ENCODE data around the gene CLEC16A.

The CLEC16A gene

DNA sequence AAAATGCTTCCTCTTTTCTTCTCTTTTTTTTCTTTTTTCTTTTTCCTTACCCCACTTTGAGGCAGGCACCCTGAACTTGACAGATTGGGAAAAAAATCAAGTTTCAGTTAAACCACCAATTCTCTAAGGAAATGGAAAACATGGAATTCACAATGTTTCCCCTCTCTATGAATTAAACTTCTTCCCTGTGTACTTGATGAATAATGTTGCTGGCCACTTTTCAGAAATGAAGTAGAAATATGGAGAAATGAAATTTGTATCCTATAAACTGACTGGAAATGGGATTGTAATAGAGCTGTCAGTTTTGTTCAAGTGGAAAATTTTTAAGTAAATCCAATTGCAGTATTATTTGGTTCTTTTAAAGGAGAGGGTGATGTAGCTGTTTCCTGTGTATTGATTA is 129.8 kb downstream of the CLEC16A start:
- no peak overlapping the region for H3K4me3 ChIP-seq (ENCODE audit: low read depth, low read length)
- DNase-seq (ENCODE audit: low read depth): no peak
- no peak for TF ChIP-seq CTCF (IDR thresholded peaks at IDR 0.05; ENCODE audit: low read depth, low read length, missing control alignments)

GRCh38 chr16:11075163-11075562 is 130.8 kb downstream of the CLEC16A start:
- TF ChIP-seq CTCF (IDR thresholded peaks at IDR 0.05; ENCODE audit: low read depth, low read length, missing control alignments): no peak
- no peak overlapping the region for H3K4me3 ChIP-seq (ENCODE audit: low read depth, low read length)

DNA sequence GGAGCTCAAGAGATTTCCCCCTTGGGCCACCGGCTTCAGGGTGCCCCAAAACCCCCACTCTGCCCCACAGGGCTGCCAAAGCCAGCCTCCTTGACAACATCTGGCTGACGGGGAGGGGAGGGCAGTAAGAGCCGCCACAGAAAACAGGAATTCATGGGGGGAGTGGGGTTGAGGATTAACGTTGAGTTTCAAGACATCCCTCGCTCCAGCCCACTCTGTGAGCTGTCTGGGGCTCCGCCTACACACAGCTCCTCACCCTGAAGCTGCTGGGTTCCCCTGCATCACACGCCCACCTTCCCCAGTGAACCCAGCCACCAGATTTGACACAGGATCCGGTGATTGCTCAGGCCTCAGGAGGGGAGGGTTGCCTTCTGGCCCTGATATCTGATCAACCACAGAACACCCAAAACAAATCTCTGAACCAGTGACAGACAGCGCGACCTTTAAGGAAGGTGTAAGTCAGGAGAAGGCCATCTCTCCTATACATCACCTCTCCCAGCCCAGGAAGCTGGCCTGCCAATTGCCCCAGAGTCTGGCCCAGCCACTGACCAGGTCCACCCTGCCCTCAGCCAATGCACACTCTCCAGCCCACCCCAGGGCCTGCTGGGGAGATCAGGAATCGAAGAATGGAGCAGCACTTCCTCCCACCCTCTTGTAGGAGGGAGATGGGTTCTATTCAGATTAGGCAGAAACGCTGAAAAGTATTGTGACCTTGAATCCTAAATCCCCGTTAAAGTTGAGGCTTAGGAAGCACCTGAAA is 132.1 kb downstream of the CLEC16A start:
- no peak for TF ChIP-seq CTCF (IDR thresholded peaks at IDR 0.05; ENCODE audit: low read depth, low read length, missing control alignments)
- H3K4me3 ChIP-seq (ENCODE audit: low read depth, low read length): no peak overlapping the region
- no peak for DNase-seq (ENCODE audit: low read depth)

More at GRCh38 chr16:11075163-11075562, 130.8 kb downstream of the CLEC16A start:
- DNase-seq (ENCODE audit: low read depth): no peak

- no peak for DNase-seq (ENCODE audit: low read depth)
- no peak overlapping the region for H3K4me3 ChIP-seq (ENCODE audit: low read depth, low read length)
- TF ChIP-seq CTCF (IDR thresholded peaks at IDR 0.05; ENCODE audit: low read depth, low read length, missing control alignments): no peak
Observed at GRCh38 chr16:11078812-11079459, 134.6 kb downstream of the CLEC16A start.

GRCh38 chr16:11079652-11080187 is 135.4 kb downstream of the CLEC16A start:
- no peak for TF ChIP-seq CTCF (IDR thresholded peaks at IDR 0.05; ENCODE audit: low read depth, low read length, missing control alignments)
- no peak overlapping the region for H3K4me3 ChIP-seq (ENCODE audit: low read depth, low read length)
- no peak for DNase-seq (ENCODE audit: low read depth)

DNA sequence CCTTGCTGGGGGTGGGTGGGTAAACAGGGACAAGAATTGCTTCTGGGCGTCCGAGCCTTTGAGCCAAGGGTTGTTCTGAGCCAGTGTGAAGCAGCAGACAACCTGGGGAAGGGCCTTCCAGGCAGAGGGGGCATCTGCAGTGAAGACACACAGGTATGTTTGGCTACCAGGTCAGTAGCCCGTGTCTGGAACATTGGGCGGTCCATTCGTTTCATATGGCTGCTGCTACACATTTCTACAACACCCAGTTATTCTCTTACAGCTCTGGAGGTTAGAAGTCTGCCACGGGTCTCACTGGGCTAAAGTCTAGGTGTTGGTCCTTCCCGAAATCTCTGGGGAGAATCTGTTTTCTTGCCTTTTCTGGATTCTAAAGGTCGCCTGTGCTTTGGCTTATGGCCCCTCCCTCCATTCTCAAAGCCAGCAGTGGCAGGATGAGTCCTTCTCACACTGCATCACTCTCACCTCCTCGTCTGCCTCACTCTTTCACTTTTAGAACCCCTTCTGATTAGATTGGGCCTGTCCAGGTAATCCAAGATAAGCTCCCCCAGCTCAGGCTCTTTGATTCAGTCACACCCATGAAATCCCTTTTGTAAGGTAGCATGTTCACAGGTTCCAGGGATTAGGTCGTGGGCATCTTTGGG is 136.1 kb downstream of the CLEC16A start:
- H3K4me3 ChIP-seq (ENCODE audit: low read depth, low read length): no peak overlapping the region
- DNase-seq (ENCODE audit: low read depth): no peak
- TF ChIP-seq CTCF (IDR thresholded peaks at IDR 0.05; ENCODE audit: low read depth, low read length, missing control alignments): no peak
